ENCODE measurements around the gene NUP107. TPM values are rescaled to one million over a fixed set of nuclear protein-coding genes. Genes with fewer than 3 reads are reported as not detected.

NUP107 gene
- total and polyA plus RNA-seq, 8 donors: 5.7 to 99.1 (median 19.4) TPM

DNA sequence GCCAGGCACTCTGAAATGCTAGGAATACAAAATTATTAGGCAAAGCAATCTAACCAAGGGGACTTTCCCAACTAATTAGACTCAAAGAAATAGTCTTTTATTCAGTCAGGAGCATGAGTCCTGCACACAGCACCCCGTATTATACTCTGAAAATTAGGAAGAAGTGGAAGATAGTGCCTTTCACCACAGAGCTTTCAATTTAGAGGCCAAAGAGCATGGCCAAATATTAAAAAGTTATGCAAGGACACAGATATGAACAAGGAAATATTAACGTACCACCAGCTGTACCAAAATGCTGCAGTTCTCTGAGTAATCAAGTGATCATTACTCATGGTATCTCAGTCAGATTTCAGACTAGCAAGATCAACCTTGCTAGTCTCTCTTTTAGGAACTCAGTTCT is 98.6 kb downstream of the NUP107 start:
- H3K27me3 ChIP-seq: no peaks in the 10 kb centered on the region
- intact Hi-C loops (cut with DNase I; ENCODE audit: low total_unique reads): no loop called here
- WGBS, 5 donors: 45 to 53% (median 48%) methylated on average over 2 of the region's 2 CpGs
- no peak for DNase-seq
- no peaks in the 10 kb centered on the region for H3K9me3 ChIP-seq
- no peaks in the 10 kb centered on the region for H3K36me3 ChIP-seq
- H3K4me3 ChIP-seq: no peak overlapping the region
- H3K4me1 ChIP-seq: peaks cover 0 to 53% (median 9%) of the 10 kb centered on the region in 4 donors
- TF ChIP-seq POLR2A (IDR thresholded peaks at IDR 0.05): no peak
- TF ChIP-seq, protein P1, sequence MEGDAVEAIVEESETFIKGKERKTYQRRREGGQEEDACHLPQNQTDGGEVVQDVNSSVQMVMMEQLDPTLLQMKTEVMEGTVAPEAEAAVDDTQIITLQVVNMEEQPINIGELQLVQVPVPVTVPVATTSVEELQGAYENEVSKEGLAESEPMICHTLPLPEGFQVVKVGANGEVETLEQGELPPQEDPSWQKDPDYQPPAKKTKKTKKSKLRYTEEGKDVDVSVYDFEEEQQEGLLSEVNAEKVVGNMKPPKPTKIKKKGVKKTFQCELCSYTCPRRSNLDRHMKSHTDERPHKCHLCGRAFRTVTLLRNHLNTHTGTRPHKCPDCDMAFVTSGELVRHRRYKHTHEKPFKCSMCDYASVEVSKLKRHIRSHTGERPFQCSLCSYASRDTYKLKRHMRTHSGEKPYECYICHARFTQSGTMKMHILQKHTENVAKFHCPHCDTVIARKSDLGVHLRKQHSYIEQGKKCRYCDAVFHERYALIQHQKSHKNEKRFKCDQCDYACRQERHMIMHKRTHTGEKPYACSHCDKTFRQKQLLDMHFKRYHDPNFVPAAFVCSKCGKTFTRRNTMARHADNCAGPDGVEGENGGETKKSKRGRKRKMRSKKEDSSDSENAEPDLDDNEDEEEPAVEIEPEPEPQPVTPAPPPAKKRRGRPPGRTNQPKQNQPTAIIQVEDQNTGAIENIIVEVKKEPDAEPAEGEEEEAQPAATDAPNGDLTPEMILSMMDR (IDR thresholded peaks at IDR 0.05): no peak
- TF ChIP-seq EP300 (IDR thresholded peaks at IDR 0.05): no peak
- TF ChIP-seq POLR2AphosphoS5 (IDR thresholded peaks at IDR 0.05): peak in 1 of 3 donors; percentile 13
- peak overlapping the region in 2 of 5 donors; percentile 37 to 48 for H3K27ac ChIP-seq

DNA sequence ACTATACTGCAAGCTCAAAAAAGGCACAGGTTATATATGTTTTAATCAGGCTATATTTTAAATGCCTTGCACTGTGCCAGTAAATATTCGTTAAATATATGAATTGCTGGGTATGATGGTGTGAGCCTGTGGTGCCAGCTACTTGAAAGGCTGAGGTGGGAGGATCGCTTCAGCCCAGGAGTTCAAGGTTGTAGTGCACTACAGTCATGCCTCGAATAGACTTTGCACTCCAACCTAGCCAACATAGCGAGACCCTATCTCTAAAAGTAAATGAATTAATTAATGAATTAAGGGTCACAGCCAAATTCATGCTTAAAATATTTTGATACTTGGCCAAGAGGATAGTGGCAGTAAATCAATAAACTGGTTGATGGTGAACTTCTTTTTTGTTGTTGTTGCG is 99.0 kb downstream of the NUP107 start:
- intact Hi-C loops (cut with DNase I; ENCODE audit: low total_unique reads): no loop called here
- TF ChIP-seq POLR2A (IDR thresholded peaks at IDR 0.05): no peak
- no peak for TF ChIP-seq POLR2AphosphoS5 (IDR thresholded peaks at IDR 0.05)
- no peak for TF ChIP-seq EP300 (IDR thresholded peaks at IDR 0.05)
- TF ChIP-seq, protein P1 (IDR thresholded peaks at IDR 0.05): no peak
- WGBS, 5 donors: 62 to 77% (median 68%) methylated on average over 5 of the region's 5 CpGs
- Histone ChIP-seq H3K9me3 (no peaks in the 10 kb centered on the region), H3K27ac (peak overlapping the region in 2 of 5 donors; percentile 48 to 75), H3K4me1 (peaks cover 0 to 53% (median 9%) of the 10 kb centered on the region in 4 donors), H3K36me3 (no peaks in the 10 kb centered on the region), H3K27me3 (no peaks in the 10 kb centered on the region), H3K4me3 (no peak overlapping the region)
- no peak for DNase-seq

DNA sequence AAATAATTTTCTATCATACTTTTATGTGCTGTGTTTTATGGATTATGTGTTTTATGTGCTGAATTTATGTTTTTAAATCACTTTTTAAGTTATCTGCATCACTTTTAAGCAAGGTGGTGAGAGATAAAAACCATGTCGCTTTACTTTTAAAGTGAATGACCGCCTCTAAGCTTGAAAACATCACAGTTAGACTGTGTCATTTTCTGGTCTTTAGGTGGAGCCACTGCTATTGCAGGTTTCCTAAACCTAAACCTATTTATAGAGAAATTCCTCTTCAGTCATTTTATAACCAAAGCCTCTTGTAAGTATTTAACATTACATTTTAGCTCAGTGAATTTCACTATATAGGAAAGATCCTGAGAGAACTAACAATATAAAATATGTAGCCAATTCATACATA is 100.2 kb downstream of the NUP107 start:
- WGBS, 5 donors: 41 to 75% (median 53%) methylated on average over 2 of the region's 2 CpGs
- Histone ChIP-seq H3K9me3 (no peaks in the 10 kb centered on the region), H3K4me1 (peaks cover 0 to 53% (median 9%) of the 10 kb centered on the region in 4 donors), H3K36me3 (no peaks in the 10 kb centered on the region), H3K27ac (peak overlapping the region in 4 of 5 donors; percentile 32 to 83 (median 58)), H3K4me3 (no peak overlapping the region), H3K27me3 (no peaks in the 10 kb centered on the region)
- intact Hi-C loops (cut with DNase I; ENCODE audit: low total_unique reads): no loop called here
- DNase-seq: peak in 1 of 2 donors; percentile 20
- TF ChIP-seq, protein P1 (IDR thresholded peaks at IDR 0.05): peak in 1 of 7 experiments; percentile 9
- no peak for TF ChIP-seq EP300 (IDR thresholded peaks at IDR 0.05)

DNA sequence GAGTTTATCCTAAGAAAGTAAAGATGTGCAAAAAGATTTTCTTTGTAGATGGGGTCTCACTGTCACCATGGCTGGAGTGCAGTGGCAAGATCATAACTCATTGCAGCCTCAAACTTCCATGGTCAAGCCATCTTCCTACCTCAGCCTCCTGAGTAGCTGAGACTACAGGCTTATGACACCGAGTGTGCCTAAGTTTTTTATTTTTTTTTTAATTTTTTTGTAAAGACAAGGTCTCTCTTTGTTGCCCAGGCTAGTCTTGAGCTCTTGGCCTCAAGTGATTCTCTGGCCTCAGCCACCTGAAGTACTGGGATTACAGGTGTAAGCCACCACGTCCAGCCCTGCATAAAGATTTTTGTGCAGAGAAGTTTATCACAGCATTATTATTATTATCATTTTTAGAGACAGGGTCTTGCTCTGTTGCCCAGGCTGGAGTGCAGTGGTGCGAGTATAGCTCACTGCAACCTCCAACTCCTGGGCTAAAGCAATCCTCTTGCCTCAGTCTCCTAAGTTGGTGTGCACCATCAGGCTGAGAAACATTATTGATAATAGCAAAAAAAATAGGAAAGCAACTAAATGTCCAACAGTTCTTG is 101.9 kb downstream of the NUP107 start:
- Histone ChIP-seq H3K27ac (peak overlapping the region in 2 of 5 donors; percentile 2 to 75), H3K27me3 (no peaks in the 10 kb centered on the region), H3K4me3 (no peak overlapping the region), H3K9me3 (no peaks in the 10 kb centered on the region), H3K36me3 (no peaks in the 10 kb centered on the region), H3K4me1 (peaks cover 0 to 53% (median 9%) of the 10 kb centered on the region in 4 donors)
- no peak for DNase-seq
- intact Hi-C loops (cut with DNase I; ENCODE audit: low total_unique reads): no loop called here
- WGBS, 5 donors: 77 to 96% (median 92%) methylated on average over 3 of the region's 3 CpGs
- TF ChIP-seq EP300 (IDR thresholded peaks at IDR 0.05) (no peak), POLR2A (IDR thresholded peaks at IDR 0.05) (no peak), POLR2AphosphoS5 (IDR thresholded peaks at IDR 0.05) (no peak)
- TF ChIP-seq, protein P1 (IDR thresholded peaks at IDR 0.05): no peak
